Activated CD4-positive, alpha-beta T cell treated with anti-CD3 and anti-CD28 coated beads, Interleukin-10, Interleukin-2, amounts not matched to agents 100 ng/mL and 50 ng/mL, durations not matched to agents 16 hours and 8 hours (primary cell): Measurements from ENCODE around the gene SEC61A1.

Source experiments
- DNase-seq: peaks from one replicate; pipeline ENCODE4 v3.0.0-alpha.2; 2020

Gene SEC61A1

GRCh38 chr3:128078322-128078721 is 26.1 kb downstream of the SEC61A1 start:
- no peak for DNase-seq

DNA sequence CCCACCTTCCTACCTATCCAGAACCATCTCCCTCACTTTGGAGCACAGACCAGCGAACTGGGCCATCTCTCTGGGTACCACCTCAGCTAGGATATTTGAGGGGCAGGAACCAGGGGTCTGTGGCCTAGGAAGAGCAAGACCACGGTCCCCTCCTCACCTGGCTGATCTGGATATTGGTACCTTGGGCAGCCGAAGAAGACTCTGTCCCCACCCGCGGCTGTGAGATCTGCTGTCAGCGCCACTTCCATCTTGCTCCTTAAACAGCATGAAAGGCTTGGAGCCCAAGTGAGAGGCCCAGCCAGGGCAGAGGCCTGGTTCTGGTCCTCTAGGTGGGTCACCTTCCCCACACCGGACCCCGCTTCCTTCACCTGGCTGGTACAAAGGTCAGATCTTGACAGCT is 26.6 kb downstream of the SEC61A1 start:
- no peak for DNase-seq

- no peak for DNase-seq
Observed at GRCh38 chr3:128079823-128080222, 27.6 kb downstream of the SEC61A1 start.

DNA sequence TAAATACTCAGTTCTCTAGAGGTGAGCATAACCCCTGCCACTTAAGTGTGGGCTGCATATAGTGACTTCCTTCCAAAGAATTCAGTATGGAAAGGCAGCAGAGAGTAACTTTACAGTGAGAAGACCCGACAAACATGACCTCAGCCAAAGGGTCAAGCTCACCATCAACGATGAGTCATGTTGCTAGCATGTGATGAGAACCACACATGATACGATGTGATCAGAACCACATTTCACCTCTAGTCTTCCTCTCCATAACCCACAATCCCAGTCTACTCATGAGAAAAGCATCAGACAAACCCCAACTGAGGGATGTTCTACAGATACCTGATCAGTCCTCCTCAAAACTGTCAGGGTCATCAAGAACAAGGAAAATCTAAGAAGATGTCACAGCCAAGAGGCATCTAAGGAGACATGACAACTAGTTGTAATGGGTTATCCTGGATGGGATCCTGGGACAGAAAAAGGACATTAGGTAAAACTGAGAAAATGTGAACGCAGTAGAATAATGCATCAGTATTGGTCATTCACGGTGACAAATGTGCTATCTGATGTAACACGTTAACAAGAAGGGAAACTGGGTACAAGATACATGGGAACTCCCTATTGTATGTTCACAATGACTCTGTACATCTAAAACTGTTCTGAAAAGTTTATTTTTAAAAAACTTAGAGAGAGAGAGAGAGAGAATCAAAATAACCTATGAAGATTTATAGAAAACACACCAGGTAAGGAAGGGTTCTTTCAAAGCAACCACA is 28.3 kb downstream of the SEC61A1 start:
- DNase-seq, result no peak

DNA sequence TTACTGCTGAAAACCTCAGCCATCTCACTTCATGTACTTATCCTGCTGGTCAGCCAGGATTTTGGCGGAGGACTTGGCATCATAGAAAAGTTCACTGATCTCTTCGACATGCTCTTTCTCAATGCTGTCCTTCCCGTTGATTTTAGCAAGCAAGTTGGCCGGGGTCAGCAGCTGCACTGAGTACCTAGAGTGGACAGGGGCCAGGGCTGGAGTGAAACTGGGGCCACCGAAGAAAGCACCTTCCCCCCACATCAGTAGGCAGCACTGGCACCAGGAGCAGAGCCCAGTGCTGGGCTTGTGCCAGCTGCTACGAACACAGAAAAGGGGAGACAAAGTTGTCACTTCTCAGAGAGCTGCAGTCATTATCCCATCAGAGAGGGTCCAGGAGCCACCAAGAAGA is 29.0 kb downstream of the SEC61A1 start:
- no peak for DNase-seq

- DNase-seq, result no peak
Observed at GRCh38 chr3:128081846-128082245, 29.6 kb downstream of the SEC61A1 start.

DNA sequence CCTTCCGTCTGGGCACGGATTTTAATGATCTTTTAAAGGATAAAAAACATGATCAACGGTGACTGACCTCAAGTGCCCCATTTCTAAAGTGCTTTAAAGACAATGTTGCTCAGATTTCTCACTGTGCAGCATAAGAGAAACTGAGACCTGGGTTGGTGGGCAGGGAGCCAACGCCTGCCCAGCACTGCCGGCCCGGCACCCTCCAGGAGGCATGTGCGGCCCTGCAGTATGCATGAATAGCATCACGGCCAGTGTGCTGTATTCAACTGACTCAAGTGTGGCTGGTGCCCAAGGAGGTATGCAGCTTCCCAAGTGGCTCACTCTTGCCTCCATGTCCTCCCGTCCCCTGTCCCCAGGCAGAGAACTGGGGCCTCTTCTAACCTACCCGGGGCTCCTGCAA is 30.3 kb downstream of the SEC61A1 start:
- no peak for DNase-seq

- no peak for DNase-seq
Observed at GRCh38 chr3:128083396-128083795, 31.2 kb downstream of the SEC61A1 start.

DNA sequence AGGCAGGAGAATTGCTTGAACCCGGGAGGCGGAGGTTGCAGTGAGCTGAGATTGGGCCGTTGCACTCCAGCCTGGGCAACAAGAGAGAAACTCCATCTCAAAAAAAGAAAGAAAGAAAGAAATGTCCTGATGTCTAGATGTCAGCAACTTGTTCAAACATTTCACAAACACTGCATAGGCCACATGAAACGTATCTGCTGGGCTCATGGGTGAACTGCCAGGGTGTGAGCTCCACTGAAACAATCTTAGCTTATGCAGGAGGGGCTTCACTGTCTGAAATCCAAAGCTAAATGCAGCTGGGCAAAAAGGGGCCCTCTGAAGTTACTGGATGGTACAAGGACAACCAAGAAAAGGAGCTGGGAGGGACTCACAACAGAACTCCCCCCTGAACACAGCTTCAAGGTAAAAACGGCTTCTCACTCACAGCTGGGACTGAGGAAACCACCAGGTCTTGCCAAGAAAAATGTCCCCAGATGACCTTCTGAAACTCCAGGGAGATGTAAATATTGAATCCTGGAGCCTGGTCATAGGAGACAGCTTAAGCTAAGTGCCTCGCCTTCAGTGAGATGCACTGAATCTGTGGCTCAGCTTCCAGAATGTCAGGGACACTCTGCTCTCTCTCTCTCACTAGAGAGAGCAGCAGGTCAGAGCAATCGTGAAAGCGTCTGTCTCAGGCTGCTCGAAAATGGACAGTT is 31.9 kb downstream of the SEC61A1 start:
- DNase-seq, result no peak

DNA sequence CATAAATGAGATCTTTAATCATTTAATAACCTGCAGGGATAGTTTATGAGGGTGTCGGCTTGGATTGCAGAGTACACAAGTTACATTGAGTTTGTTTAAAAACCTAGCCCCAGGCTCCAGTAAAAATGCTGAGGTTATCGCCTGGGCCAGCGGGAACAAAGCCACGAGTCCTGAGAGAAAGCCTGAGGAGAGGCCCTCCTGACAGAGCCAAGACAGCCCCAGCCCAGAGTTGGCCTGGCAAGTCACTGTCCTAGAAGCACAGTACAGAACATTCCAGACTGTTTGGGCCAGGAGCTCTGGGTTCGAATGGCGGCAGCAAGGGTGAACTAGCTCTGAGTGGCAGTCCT is 32.4 kb downstream of the SEC61A1 start:
- DNase-seq, result no peak

GRCh38 chr3:128089135-128089534 is 36.9 kb downstream of the SEC61A1 start:
- DNase-seq, result no peak

GRCh38 chr3:128091586-128091985 is 39.3 kb downstream of the SEC61A1 start:
- no peak for DNase-seq

DNA sequence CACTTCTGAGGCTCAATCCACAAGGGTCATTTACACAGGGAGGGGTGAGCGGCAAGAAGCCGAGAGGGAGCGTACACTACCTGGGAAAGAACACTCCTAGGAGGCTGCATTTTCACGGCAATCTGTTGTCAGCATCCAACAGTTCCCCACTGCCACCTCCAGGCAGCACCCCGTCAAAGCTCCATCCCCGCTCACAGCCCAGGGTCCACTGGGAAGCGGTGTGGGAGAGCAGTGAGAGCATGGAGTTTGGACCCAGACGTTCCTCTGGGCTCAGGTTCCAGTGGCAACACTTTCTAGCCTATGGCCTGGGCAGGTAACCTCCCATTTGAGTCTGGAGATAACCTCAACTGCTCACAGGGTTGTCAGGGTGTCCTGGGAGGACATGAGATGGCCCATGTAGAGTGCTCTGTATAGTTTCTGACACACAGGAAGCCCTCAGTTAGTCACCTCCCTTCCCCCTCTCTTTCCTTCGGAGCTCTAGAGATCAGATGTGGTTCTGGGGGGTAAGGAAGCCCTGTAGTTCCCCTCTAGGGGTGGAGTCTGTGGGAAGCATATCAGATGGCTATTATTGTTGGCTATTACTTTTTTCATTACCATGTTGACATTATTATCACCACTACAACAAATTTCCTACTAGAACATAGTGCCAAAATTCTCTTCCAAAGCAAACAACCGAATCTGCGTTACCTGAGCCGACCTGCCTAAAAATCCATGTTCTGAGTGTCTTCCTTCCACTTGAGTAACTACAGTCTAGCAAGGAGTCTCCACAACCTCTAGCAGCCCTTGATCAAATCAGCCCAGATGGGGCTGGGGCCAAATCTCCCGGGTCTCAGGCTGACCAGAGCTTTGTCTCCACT is 42.3 kb downstream of the SEC61A1 start:
- DNase-seq, result no peak

- DNase-seq, result peak; percentile 80
Observed at GRCh38 chr3:128095222-128095703, 43.0 kb downstream of the SEC61A1 start.

- no peak for DNase-seq
Observed at GRCh38 chr3:128098234-128098633, 46.0 kb downstream of the SEC61A1 start.

DNA sequence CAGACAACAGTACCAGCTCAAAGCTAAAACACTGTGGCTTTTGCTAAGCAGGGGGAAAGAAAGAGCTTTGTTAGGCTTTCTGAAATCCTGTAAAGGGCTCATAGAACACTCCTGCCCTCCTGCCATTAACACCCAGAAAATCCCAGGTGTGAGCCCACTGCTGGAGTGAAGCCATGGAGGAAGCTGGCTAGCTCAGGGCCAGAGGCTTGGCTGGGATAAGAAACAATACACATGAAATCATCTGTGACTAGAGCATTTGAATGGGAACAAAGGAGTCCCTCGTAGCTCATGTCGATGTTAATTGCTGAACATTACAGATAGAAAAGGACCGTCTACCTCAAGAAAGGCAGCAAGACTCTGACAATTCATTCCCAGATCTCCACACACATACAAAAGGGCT is 47.9 kb downstream of the SEC61A1 start:
- no peak for DNase-seq

GRCh38 chr3:128100638-128101037 is 48.4 kb downstream of the SEC61A1 start:
- no peak for DNase-seq

DNA sequence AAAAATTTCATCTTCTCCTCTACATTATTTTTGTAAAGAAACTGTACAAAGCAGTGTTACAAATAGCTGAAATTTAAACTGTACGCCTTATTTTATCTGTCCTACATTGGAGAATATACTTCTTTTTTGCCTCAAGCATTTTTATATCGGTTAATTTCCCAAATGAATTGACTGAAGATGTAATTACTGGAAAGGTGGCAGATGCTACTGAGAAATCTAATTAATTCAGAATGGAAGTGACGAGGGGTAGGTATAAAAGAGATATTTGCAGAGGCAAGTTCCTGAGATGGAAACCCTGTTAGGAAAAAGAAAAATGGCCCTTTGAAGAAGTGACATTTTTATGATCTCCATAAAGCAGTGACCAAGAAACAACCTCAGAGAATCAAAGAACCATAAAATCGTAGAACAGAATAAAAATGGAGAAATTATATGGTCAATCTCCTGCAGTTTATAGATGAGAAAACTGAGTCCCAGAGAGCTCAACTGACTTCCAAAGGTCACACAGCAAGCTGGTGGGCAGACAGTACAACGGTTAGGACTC is 51.0 kb downstream of the SEC61A1 start:
- DNase-seq, result no peak

DNA sequence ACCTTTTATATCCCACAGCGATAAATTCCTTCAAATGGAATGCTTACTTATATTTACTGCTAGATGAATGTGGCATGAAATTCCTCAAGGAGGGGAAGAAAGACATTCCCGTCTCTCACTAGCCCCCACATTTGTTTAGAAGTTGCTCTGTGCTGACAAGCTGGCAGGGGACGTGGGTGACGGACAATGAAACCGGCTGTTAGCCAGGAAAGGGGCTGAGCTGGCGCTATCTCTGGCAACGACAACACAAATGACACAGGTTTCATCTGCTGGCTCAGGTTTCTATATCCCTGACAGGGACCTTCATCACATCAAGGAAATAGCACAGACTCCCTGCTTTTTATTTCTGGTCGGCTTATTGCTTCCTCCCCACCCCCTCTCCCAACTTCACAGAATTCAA is 55.6 kb downstream of the SEC61A1 start:
- no peak for DNase-seq

DNA sequence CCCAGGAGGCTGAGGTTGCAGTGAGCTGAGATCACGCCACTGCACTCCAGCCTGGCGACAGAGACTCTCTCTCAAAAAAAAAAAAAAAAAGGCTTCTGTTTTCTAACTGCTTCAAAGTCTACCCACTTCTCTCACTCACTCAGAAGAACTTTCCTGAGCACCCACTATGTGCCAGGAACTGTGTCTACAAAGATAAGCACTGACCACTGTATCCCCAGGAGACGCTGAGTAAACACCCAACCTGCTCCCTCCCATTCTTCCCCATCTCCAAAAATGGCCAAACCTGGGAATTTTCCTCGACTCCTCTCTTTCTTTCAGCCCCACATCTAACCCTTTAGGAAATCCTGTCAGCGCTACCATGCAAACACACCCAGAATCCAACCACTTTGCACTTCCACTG is 58.9 kb downstream of the SEC61A1 start:
- DNase-seq, result no peak

DNA sequence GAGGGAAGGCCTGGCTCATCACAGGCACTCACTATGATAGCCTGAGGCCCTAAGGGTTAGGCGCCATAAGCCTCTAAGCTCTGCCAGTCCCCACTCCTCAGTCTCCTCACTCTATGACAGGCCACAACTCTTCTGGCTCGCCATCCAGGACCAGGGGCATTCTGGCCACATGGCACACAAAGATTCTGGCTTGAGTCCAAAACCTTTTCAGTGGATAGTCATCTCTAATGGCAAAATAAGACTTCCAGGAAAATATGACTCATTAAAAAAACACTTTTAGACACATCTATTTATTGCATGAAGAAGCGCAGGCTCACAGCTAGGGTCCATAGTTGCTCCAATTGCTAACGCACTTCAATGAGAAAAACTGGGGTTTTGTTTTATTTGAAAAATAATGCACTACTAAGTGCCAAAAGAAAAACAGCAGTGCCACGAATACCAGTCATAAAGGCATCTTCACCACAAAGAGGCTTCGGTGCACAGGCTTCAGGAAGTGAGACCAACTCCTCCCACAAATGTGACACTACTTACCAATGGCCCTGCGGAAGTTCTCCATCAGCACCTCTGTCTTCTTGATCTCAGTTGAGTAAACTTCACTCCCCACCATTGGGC is 60.2 kb downstream of the SEC61A1 start:
- DNase-seq, result peak; percentile 86

- DNase-seq, result no peak
Observed at GRCh38 chr3:128113817-128114794, 61.9 kb downstream of the SEC61A1 start.
